ENCODE results near the gene ALKBH7. TPM values are rescaled to one million over a fixed set of nuclear protein-coding genes. Genes with fewer than 3 reads are reported as not detected.

Gene ALKBH7
- polyA plus RNA-seq, 3 donors: 20.9 to 109 (median 86.0) TPM

DNA sequence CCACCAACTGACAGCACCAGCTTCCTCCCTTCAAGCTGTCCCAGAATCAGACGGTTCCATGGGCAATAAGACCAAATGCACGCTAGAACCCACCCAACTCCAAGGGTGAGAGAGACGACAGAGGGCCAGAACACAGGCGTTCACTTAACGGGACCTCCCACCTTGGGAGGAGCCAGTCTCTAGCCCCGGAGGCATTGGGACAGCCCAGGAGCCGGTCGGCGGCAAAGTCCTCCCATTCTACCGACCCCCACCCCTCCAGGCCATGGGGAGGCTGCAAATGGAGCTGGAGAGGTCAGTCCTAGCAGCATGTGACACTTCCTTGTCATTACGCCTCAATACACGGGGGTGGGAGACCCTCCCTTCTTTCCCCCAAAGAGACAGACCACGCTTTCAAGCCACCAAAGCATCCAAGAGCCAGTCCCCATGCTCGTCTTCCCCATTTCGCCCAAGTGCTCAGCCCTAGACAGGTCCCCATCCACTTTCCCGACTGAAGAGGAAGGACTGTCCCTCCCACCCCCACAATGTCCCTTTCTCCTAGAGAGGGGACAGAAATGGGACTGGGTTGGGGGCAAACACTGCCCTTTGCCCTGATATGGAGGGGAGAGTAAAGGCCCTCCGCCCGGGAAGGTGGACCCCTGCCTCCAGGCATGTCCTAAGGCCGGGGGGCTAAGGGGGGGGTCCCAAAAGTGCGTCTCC is 51.1 kb downstream of the ALKBH7 start:
- TF ChIP-seq, protein P1, sequence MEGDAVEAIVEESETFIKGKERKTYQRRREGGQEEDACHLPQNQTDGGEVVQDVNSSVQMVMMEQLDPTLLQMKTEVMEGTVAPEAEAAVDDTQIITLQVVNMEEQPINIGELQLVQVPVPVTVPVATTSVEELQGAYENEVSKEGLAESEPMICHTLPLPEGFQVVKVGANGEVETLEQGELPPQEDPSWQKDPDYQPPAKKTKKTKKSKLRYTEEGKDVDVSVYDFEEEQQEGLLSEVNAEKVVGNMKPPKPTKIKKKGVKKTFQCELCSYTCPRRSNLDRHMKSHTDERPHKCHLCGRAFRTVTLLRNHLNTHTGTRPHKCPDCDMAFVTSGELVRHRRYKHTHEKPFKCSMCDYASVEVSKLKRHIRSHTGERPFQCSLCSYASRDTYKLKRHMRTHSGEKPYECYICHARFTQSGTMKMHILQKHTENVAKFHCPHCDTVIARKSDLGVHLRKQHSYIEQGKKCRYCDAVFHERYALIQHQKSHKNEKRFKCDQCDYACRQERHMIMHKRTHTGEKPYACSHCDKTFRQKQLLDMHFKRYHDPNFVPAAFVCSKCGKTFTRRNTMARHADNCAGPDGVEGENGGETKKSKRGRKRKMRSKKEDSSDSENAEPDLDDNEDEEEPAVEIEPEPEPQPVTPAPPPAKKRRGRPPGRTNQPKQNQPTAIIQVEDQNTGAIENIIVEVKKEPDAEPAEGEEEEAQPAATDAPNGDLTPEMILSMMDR (IDR thresholded peaks at IDR 0.05): no peak
- Histone ChIP-seq H4K20me1 (ENCODE audit: insufficient read depth, low read length) (peaks cover 54% of the 10 kb centered on the region), H3K4me3 (replicated peaks in 1 of 3; ENCODE audit: low read depth in 2 of 3, low read length in 3 of 3) (peak overlapping the region; percentile 62 to 87 (median 64)), H3K4me2 (replicated peaks; ENCODE audit: extremely low read depth, low read length, poor library complexity, severe bottlenecking) (peak overlapping the region; percentile 97), H3K36me3 (replicated peaks in 1 of 2; ENCODE audit: control insufficient read depth in 1 of 2, insufficient read depth in 2 of 2, low read length in 2 of 2) (peaks cover 34 to 38% of the 10 kb centered on the region in 2 donors), H3K27ac (ENCODE audit: low read depth in 1 of 2, low read length in 2 of 2) (peak overlapping the region; percentile 29 to 79), H3K79me2 (ENCODE audit: insufficient read depth, low read length) (peaks cover 55% of the 10 kb centered on the region), H3K4me1 (ENCODE audit: control insufficient read depth in 1 of 2, insufficient read depth in 2 of 2, low read length in 2 of 2) (peaks cover 23 to 30% of the 10 kb centered on the region in 2 donors), H3K27me3 (ENCODE audit: control insufficient read depth in 2 of 2, insufficient read depth in 2 of 2, low read length in 2 of 2) (no peaks in the 10 kb centered on the region), H2AFZ (ENCODE audit: insufficient read depth, low read depth, low read length, poor library complexity, severe bottlenecking) (no peak overlapping the region), H3K9me3 (replicated peaks in 1 of 2; ENCODE audit: control insufficient read depth in 1 of 2, insufficient read depth in 1 of 2, low read length in 2 of 2) (no peaks in the 10 kb centered on the region), H3K9ac (ENCODE audit: insufficient read depth, low read length, poor library complexity, severe bottlenecking) (peak overlapping the region; percentile 73)
- intact Hi-C loops (cut with micrococcal nuclease): loop anchor here (10.0 kb wide), 2 partner anchors 49 to 519 kb away; partner anchors contain the start of genes ALKBH7 (in 1 of the 2), NDUFA11 (in 1 of the 2), PSPN (in 1 of the 2) and VMAC (in 1 of the 2)
- peaks cover 0 to 6% (median 3%) of the 10 kb centered on the region in 7 donors for H3K9me3 Mint-ChIP-seq
- H3K4me3 Mint-ChIP-seq: peak overlapping the region; percentile 84 to 91
- peak; percentile 13 to 38 (median 19) for DNase-seq
- H3K27ac Mint-ChIP-seq: peak overlapping the region; percentile 65 to 89 (median 79)
- WGBS (ENCODE audit: insufficient coverage): 0% methylated on average over 12 of the region's 20 CpGs
- peaks cover 0 to 6% (median 0%) of the 10 kb centered on the region in 3 donors for H3K27me3 Mint-ChIP-seq (ENCODE audit: low read depth in 3 of 3)
- peaks cover 32% of the 10 kb centered on the region for H3K4me1 Mint-ChIP-seq
- H3K36me3 Mint-ChIP-seq: peaks cover 32 to 37% of the 10 kb centered on the region in 2 donors

DNA sequence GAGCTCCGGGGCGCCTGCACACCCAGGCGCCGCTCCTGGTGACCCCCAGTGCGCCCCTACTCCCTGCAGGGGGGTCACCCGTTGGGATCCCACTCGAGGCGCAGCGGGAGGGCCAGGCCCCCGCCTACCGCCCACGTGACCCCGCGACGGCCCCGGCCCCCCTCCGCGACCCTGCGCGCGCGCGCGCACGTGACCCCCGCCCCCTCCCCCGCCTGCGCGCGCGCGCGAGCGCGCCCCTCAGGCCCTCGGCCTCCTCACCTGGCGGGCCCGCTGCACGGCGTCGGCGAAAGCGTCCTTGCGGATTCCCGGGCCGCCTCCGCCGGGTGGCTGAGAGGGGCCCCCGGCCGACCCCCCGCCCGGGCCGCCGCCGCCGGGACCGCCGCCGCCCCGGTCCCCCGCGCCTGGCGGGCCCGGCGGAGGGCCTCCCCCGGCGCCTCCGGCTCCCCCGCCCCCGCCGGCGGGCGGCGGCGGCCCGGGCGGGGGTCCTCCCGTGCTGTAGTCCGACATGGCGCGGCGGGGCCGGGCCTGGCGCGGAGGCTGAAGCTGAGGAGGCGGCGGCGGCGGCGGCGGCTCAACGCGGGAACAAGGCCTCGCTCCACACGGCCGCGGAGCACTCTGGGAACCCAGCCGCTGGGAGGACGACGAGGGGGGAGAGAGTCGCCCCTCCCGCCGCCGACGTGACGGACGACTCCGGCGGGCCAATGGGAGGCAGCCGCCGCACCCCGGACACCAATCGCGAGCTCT is 51.8 kb downstream of the ALKBH7 start, which contains the start of gene KHSRP:
Gene KHSRP, minus strand, starts transcription at position 617 of the 744 bp plus-strand sequence. Its CDS starts 110 bp downstream, at position 507.
- WGBS (ENCODE audit: insufficient coverage): under 1% methylated on average over 98 of the region's 114 CpGs
- peak within 1 kb of the TSS; percentile 84 to 91 for H3K4me3 Mint-ChIP-seq
- peaks cover 23 to 33% of the 10 kb centered on the region in 2 donors for H3K4me1 ChIP-seq (ENCODE audit: control insufficient read depth in 1 of 2, insufficient read depth in 2 of 2, low read length in 2 of 2)

More for the DNA sequence above, 51.8 kb downstream of the ALKBH7 start, which contains the start of gene KHSRP:
- Histone ChIP-seq H3K79me2 (ENCODE audit: insufficient read depth, low read length) (peaks cover 50% of the 10 kb centered on the region), H4K20me1 (ENCODE audit: insufficient read depth, low read length) (peaks cover 47% of the 10 kb centered on the region), H3K4me3 (replicated peaks in 1 of 3; ENCODE audit: low read depth in 2 of 3, low read length in 3 of 3) (peak within 1 kb of the TSS; percentile 62 to 87 (median 64)), H3K36me3 (replicated peaks in 1 of 2; ENCODE audit: control insufficient read depth in 1 of 2, insufficient read depth in 2 of 2, low read length in 2 of 2) (peaks cover 27 to 31% of the 10 kb centered on the region in 2 donors), H2AFZ (ENCODE audit: insufficient read depth, low read depth, low read length, poor library complexity, severe bottlenecking) (peak within 1 kb of the TSS; percentile 85), H3K9ac (ENCODE audit: insufficient read depth, low read length, poor library complexity, severe bottlenecking) (peak within 1 kb of the TSS; percentile 73), H3K9me3 (replicated peaks in 1 of 2; ENCODE audit: control insufficient read depth in 1 of 2, insufficient read depth in 1 of 2, low read length in 2 of 2) (no peaks in the 10 kb centered on the region), H3K27me3 (ENCODE audit: control insufficient read depth in 2 of 2, insufficient read depth in 2 of 2, low read length in 2 of 2) (no peaks in the 10 kb centered on the region), H3K27ac (ENCODE audit: low read depth in 1 of 2, low read length in 2 of 2) (peak within 1 kb of the TSS; percentile 83 to 85), H3K4me2 (replicated peaks; ENCODE audit: extremely low read depth, low read length, poor library complexity, severe bottlenecking) (peak within 1 kb of the TSS; percentile 97)
- Mint-ChIP-seq H3K9me3 (peaks cover 0 to 6% (median 3%) of the 10 kb centered on the region in 7 donors), H3K4me1 (peaks cover 33% of the 10 kb centered on the region), H3K27me3 (ENCODE audit: low read depth in 3 of 3) (peaks cover 0 to 7% (median 2%) of the 10 kb centered on the region in 3 donors), H3K36me3 (peaks cover 25 to 30% of the 10 kb centered on the region in 2 donors), H3K27ac (peak within 1 kb of the TSS; percentile 86 to 95 (median 91))
- intact Hi-C loops (cut with micrococcal nuclease): loop anchor here (10.0 kb wide), 2 partner anchors 50 to 520 kb away; partner anchors contain the start of genes ALKBH7 (in 1 of the 2), NDUFA11 (in 1 of the 2), PSPN (in 1 of the 2) and VMAC (in 1 of the 2)
- TF ChIP-seq, protein P1 (IDR thresholded peaks at IDR 0.05): no peak
- DNase-seq: no peak

All from CD14-positive monocyte (primary cell).